NB4 (cell line): Measurements from ENCODE around the gene POFUT1.

Source experiments
- DNase-seq: peaks from one replicate; pipeline ENCODE4 v3.0.0; 2010; ENCODE audit warnings: low read depth
- H3K4me3 ChIP-seq: one replicate; pipeline ENCODE4 v1.5.1; 2011; ENCODE audit warnings: mild to moderate bottlenecking, low read depth, low read length, moderate library complexity
- MAX ChIP-seq: IDR thresholded peaks from 2 replicates; pipeline ENCODE4 v1.6.1; 2011; ENCODE audit warnings: low read depth, low read length
- MYC ChIP-seq: IDR thresholded peaks from 2 replicates; pipeline ENCODE4 v1.6.1; 2011; ENCODE audit warnings: low read depth, low read length
- POLR2A ChIP-seq: IDR thresholded peaks from 2 replicates; pipeline ENCODE4 v1.6.1; 2011; ENCODE audit warnings: mild to moderate bottlenecking; ENCODE audit not compliant: insufficient read length; ENCODE audit errors: extremely low read depth
- TF ChIP-seq, protein P1 (sequence below): IDR thresholded peaks from one replicate; pipeline ENCODE4 v1.5.1; 2012; ENCODE audit warnings: low read depth, low read length

POFUT1 gene

DNA sequence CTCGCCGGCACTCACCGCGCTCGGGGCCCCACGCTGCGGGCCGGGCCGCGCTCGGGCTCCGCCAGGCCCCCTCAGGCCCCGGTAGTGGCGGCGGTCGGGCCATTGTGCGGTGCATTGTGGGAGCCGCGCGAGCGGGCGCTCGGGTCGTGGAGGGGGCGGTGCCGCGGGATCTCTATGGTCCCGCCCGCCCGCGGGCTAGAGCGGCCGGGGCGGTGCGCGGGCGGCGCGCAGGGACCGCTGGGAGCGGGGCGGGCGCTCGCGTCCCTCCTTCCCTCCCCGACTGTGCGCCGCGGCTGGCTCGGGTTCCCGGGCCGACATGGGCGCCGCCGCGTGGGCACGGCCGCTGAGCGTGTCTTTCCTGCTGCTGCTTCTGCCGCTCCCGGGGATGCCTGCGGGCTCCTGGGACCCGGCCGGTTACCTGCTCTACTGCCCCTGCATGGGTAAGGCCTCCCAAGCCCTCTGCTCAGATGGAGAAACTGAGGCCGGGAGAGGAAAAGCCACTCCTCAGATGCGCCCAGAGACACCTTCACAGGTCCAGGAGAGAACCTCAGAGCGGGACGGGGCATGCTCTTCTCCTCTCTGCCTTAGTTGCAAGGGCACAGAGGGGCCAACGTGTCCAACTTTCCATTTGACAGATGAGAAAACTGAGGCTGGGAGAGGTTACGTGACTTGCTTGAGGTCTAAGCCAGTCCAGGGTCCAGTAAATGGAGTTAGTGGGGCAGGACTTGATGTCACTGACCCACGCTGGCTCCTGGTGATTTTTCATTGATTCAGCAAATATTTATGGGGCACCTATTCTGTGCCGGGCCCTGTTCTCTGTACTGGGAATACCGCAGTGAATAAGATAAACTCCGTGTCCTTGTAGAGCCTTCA, at the start of gene POFUT1, which contains the start of gene PLAGL2:
POFUT1 (plus strand) TSS at position 255 of the 873 bp plus-strand sequence; CDS start at position 317, 62 bp downstream.
PLAGL2 (minus strand) TSS at position 118 of the 873 bp plus-strand sequence. CDS start 5,565 bp downstream, outside the sequence.
- peak; percentile 92 for DNase-seq
- peak within 1 kb of the TSS; percentile 93 for H3K4me3 ChIP-seq
- TF ChIP-seq MAX, result peak; percentile 74
- TF ChIP-seq MYC, result peak; percentile 90
- TF ChIP-seq, protein P1, sequence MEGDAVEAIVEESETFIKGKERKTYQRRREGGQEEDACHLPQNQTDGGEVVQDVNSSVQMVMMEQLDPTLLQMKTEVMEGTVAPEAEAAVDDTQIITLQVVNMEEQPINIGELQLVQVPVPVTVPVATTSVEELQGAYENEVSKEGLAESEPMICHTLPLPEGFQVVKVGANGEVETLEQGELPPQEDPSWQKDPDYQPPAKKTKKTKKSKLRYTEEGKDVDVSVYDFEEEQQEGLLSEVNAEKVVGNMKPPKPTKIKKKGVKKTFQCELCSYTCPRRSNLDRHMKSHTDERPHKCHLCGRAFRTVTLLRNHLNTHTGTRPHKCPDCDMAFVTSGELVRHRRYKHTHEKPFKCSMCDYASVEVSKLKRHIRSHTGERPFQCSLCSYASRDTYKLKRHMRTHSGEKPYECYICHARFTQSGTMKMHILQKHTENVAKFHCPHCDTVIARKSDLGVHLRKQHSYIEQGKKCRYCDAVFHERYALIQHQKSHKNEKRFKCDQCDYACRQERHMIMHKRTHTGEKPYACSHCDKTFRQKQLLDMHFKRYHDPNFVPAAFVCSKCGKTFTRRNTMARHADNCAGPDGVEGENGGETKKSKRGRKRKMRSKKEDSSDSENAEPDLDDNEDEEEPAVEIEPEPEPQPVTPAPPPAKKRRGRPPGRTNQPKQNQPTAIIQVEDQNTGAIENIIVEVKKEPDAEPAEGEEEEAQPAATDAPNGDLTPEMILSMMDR, result no peak
- peak; percentile 93 for TF ChIP-seq POLR2A

- no peak overlapping the region for H3K4me3 ChIP-seq
- TF ChIP-seq, protein P1, result no peak
- TF ChIP-seq MAX (no peak), MYC (no peak), POLR2A (no peak)
Measured at GRCh38 chr20:32158351-32158750, 49.3 kb upstream of the POFUT1 start.

GRCh38 chr20:32158943-32159660, 48.6 kb upstream of the POFUT1 start:
- TF ChIP-seq POLR2A, result no peak
- TF ChIP-seq, protein P1, result no peak
- no peak for TF ChIP-seq MAX
- no peak for TF ChIP-seq MYC
- H3K4me3 ChIP-seq, result no peak overlapping the region
- no peak for DNase-seq

More at GRCh38 chr20:32158351-32158750, 49.3 kb upstream of the POFUT1 start:
- no peak for DNase-seq

- TF ChIP-seq POLR2A (no peak), MYC (no peak), MAX (no peak)
- TF ChIP-seq, protein P1, result no peak
- H3K4me3 ChIP-seq, result no peak overlapping the region
- DNase-seq, result no peak
Measured at GRCh38 chr20:32159766-32160221, 47.9 kb upstream of the POFUT1 start.

DNA sequence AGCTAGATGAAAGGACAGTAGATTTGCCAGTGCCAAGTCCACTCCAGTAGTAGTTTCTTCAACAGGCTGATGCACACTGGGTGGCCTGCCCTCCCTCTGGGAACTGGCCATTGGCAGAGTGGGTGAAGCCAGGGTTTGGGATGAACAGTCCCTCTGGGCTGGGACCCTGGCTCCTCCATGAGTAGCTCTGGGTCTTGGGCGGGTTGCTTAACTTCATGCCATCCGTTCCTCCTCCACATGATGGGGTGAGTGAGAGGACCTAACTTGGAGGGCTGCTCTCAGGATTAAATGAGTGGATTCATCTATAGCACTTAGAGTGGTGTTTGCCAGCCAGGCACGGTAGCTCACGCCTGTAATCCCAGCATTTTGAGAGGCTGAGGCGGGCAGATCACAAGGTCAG, 47.3 kb upstream of the POFUT1 start:
- TF ChIP-seq POLR2A (no peak), MYC (no peak), MAX (no peak)
- TF ChIP-seq, protein P1, result no peak
- DNase-seq, result no peak
- no peak overlapping the region for H3K4me3 ChIP-seq
